Hepatocyte (in vitro differentiated cells): ENCODE measurements around the gene CD46. TPM values are rescaled to one million over a fixed set of nuclear protein-coding genes. Genes with fewer than 3 reads are reported as not detected.
"Not testable (repeated sequence)": the region's sequence is repeated elsewhere in the genome, so short reads cannot be mapped to it uniquely, and the experiment has no call there.

Source experiments
- DNase-seq: peaks from one replicate; pipeline ENCODE4 v3.0.0-alpha.2; 2016; ENCODE audit warnings: low spot score
- H2AFZ ChIP-seq: fragments of 200-600 bp; sonication (generic); 2 replicates; pipeline ENCODE4 v1.6.0; 2016; ENCODE audit warnings: antibody characterized with exemption, mild to moderate bottlenecking
- H3K27ac ChIP-seq: fragments of 200-600 bp; sonication (generic); 2 replicates; pipeline ENCODE4 v1.5.1; 2016; ENCODE audit warnings: mild to moderate bottlenecking
- H3K27me3 ChIP-seq: fragments of 200-600 bp; sonication (generic); 2 replicates; pipeline ENCODE4 v1.6.1; 2016
- H3K36me3 ChIP-seq: fragments of 200-600 bp; sonication (generic); replicated peaks from 2 replicates; pipeline ENCODE4 v1.5.1; 2016; ENCODE audit warnings: low read depth; ENCODE audit not compliant: insufficient read depth
- H3K4me1 ChIP-seq: fragments of 200-600 bp; sonication (generic); 2 replicates; pipeline ENCODE4 v1.5.1; 2016; ENCODE audit warnings: mild to moderate bottlenecking, moderate library complexity; ENCODE audit not compliant: insufficient read depth
- H3K4me2 ChIP-seq: fragments of 200-600 bp; sonication (generic); 2 replicates; pipeline ENCODE4 v1.6.0; 2016
- H3K4me3 ChIP-seq: fragments of 200-600 bp; sonication (generic); 2 replicates; pipeline ENCODE4 v1.5.1; 2016; ENCODE audit warnings: mild to moderate bottlenecking
- H3K79me2 ChIP-seq: fragments of 200-600 bp; sonication (generic); 2 replicates; pipeline ENCODE4 v1.6.0; 2017; ENCODE audit warnings: mild to moderate bottlenecking
- H3K9me2 ChIP-seq: fragments of 200-600 bp; sonication (generic); replicated peaks from 2 replicates; pipeline ENCODE4 v1.6.0; 2017; ENCODE audit warnings: mild to moderate bottlenecking; ENCODE audit not compliant: insufficient read depth
- H3K9me3 ChIP-seq: fragments of 200-600 bp; sonication (generic); 2 replicates; pipeline ENCODE4 v1.5.1; 2016; ENCODE audit warnings: low read depth, mild to moderate bottlenecking
- H4K20me1 ChIP-seq: fragments of 200-600 bp; sonication (generic); 2 replicates; pipeline ENCODE4 v1.6.0; 2016; ENCODE audit warnings: mild to moderate bottlenecking; ENCODE audit not compliant: insufficient read depth, poor library complexity, severe bottlenecking
- CTCF ChIP-seq: fragments of 200-600 bp; sonication (generic); IDR thresholded peaks from 2 replicates; pipeline ENCODE4 v1.5.1; 2016; ENCODE audit warnings: antibody characterized with exemption, mild to moderate bottlenecking; ENCODE audit not compliant: poor library complexity
- EZH2 ChIP-seq: fragments of 200-600 bp; sonication (generic); IDR thresholded peaks from 2 replicates; pipeline ENCODE4 v1.6.1; 2016; ENCODE audit warnings: antibody characterized with exemption, mild to moderate bottlenecking, borderline replicate concordance
- EZH2phosphoT487 ChIP-seq: fragments of 200-600 bp; sonication (generic); IDR thresholded peaks from one replicate; pipeline ENCODE4 v1.6.1; 2018; ENCODE audit warnings: antibody characterized with exemption, mild to moderate bottlenecking, low read depth, moderate library complexity; ENCODE audit not compliant: unreplicated experiment, severe bottlenecking
- WGBS: methylation state at CpG from one replicate; pipeline ENCODE4 v1.1.6; 2016; ENCODE audit warnings: low lambda C conversion rate; ENCODE audit errors: missing lambda C conversion rate; 5-methylcytosine and 5-hydroxymethylcytosine counted together
- polyA plus RNA-seq: library from polyadenylated mRNA; unstranded; fragments of >200 nt; fragmentation: Nextera tagmentation; extraction: Ambion mirVana; gene quantifications from 2 replicates; pipeline ENCODE4 v1.2.1, GENCODE V29; 2016
- total RNA-seq: library from RNA; depleted of rRNA; stranded (reverse); fragments of >200 nt; gene quantifications from 2 replicates; pipeline ENCODE4 v1.2.3, GENCODE V29; 2014

The CD46 gene
- total and polyA plus RNA-seq, 2 experiments from 2014 or later = 176 to 228 TPM

GRCh38 chr1:207738158-207738659 lies 13.6 kb upstream of the CD46 start:
- H3K27ac ChIP-seq = peak overlapping the region; percentile 51
- H3K27me3 ChIP-seq, H2AFZ ChIP-seq, H3K4me3 ChIP-seq, H4K20me1 ChIP-seq, H3K9me2 ChIP-seq, H3K9me3 ChIP-seq, H3K36me3 ChIP-seq, DNase-seq, H3K4me1 ChIP-seq, H3K79me2 ChIP-seq: not testable (repeated sequence)
- H3K4me2 ChIP-seq = peak overlapping the region; percentile 44
- 28% methylated on average over 6 of the region's 6 CpGs for WGBS

- H2AFZ ChIP-seq = no peak overlapping the region
- no peaks in the 10 kb centered on the region for H3K9me3 ChIP-seq
- H3K9me2 ChIP-seq = no peaks in the 10 kb centered on the region
- no peak overlapping the region for H3K27ac ChIP-seq
- 94% methylated on average over 2 of the region's 2 CpGs for WGBS
- H3K27me3 ChIP-seq = no peaks in the 10 kb centered on the region
- H3K79me2 ChIP-seq = no peaks in the 10 kb centered on the region
- no peaks in the 10 kb centered on the region for H4K20me1 ChIP-seq
- DNase-seq = no peak
- H3K4me1 ChIP-seq = no peaks in the 10 kb centered on the region
- no peaks in the 10 kb centered on the region for H3K36me3 ChIP-seq
- TF ChIP-seq CTCF (no peak), EZH2 (no peak), EZH2phosphoT487 (no peak)
- H3K4me3 ChIP-seq = no peak overlapping the region
- H3K4me2 ChIP-seq = no peak overlapping the region
Measured at GRCh38 chr1:207740207-207740606, 11.6 kb upstream of the CD46 start.

DNA sequence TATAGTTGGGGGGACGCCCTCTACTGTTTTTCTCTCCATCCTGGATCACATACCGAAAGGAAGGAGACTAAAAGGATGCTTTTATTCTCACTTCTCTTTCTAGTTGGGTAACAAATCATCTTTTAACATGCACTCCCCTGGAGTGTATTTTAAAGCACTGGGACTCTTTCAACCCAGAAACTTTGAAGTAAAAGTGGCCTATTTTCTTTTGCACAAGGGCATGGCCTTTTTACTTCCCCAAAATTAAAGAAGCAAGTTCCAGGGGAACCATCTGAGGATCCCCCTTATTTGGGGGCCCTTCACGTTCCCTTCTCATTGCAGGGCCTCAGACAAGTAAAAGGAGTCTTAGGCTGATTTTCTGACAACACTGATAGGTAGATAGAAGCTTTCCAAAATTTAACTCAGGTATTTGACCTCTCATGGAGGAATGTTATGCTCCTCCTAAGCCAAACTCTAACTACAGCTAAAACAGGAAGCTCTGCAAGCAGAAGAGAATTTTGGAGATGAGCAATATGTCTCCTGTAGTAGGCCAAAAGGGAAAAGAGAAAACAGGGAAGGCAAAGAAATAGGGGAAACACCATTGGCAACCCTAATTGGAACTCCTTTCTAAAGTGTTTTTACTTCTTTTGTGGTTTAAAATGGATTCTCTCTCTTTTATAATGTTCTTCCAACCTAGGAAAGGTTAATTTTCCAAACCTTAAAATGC lies 8.9 kb upstream of the CD46 start:
- Histone ChIP-seq H3K36me3 (no peaks in the 10 kb centered on the region), H2AFZ (no peak overlapping the region), H3K4me1 (peaks cover 5% of the 10 kb centered on the region), H3K9me3 (no peaks in the 10 kb centered on the region), H3K27me3 (no peaks in the 10 kb centered on the region), H3K4me3 (no peak overlapping the region), H3K9me2 (no peaks in the 10 kb centered on the region), H3K79me2 (no peaks in the 10 kb centered on the region), H3K4me2 (no peak overlapping the region), H3K27ac (no peak overlapping the region), H4K20me1 (no peaks in the 10 kb centered on the region)
- WGBS = 94% methylated on average over 3 of the region's 3 CpGs
- TF ChIP-seq EZH2phosphoT487 = no peak
- TF ChIP-seq EZH2 = no peak
- no peak for TF ChIP-seq CTCF
- DNase-seq = no peak

DNA sequence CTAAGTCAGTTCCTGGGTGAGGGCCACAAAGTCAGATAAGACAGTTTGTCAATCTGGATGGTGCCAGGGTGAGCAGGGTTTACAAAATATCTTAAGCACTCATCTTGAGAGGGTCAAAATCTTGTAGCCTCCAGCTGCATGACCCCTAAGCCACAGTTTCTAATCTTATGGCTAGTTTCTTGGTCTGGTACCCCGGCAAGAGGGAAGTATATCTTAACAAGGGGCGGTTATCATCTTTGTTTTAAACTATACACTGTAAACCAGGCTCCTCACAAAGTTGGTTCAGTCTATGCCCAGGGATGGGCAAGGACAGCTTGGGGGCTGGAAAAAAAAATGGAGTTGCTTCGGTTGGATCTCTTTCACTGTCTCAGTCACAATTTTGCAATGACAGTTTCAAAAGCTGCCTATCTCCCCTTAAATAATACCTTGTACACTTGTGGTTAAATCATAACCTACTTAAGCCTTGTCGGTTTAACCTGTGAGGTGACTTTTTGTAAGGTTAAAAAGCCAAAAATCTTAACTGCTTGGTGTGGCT lies 7.8 kb upstream of the CD46 start:
- Histone ChIP-seq H3K4me1 (peaks cover 8% of the 10 kb centered on the region), H3K4me3 (no peak overlapping the region), H4K20me1 (no peaks in the 10 kb centered on the region), H3K4me2 (no peak overlapping the region), H3K9me2 (no peaks in the 10 kb centered on the region), H3K36me3 (no peaks in the 10 kb centered on the region), H3K79me2 (no peaks in the 10 kb centered on the region), H3K9me3 (no peaks in the 10 kb centered on the region), H2AFZ (no peak overlapping the region), H3K27ac (no peak overlapping the region), H3K27me3 (no peaks in the 10 kb centered on the region)
- TF ChIP-seq CTCF (no peak), EZH2phosphoT487 (no peak), EZH2 (no peak)
- DNase-seq = no peak
- 82% methylated on average over 4 of the region's 4 CpGs for WGBS
